Caco-2 (cell line): ENCODE data around the gene TGFB3. TPM values are rescaled to one million over a fixed set of nuclear protein-coding genes. Genes with fewer than 3 reads are reported as not detected.

Source experiments
- BruUV-seq: library from RNA; stranded (reverse); fragments of 400-500 nt; replicated peaks from 2 replicates; lab custom pipeline; 2021; lab: Mats Ljungman, UMichigan
- CTCF ChIA-PET: fragments of 300-600 bp; sonication (Branson Sonifier 250); formaldehyde crosslinking; loops from one replicate; lab custom pipeline; 2022; ENCODE audit warnings: antibody characterized with exemption; lab: Charles Lee
- POLR2A ChIA-PET: fragments of 300-600 bp; sonication (Branson Sonifier 250); formaldehyde crosslinking; loops from one replicate; lab custom pipeline; 2022; ENCODE audit warnings: antibody characterized with exemption; lab: Charles Lee
- DNase-seq, 2 experiments: peaks; one replicate each; pipeline versions ENCODE4 v3.0.0 to v3.0.0-alpha.2; 2020 to 2022
- H3K27me3 ChIP-seq: replicated peaks from 2 replicates; pipeline ENCODE4 v1.6.0; 2011; ENCODE audit warnings: low read length; ENCODE audit not compliant: control insufficient read depth, insufficient read depth
- H3K36me3 ChIP-seq: 2 replicates; pipeline ENCODE4 v1.5.1; 2011; ENCODE audit warnings: low read length; ENCODE audit not compliant: control insufficient read depth, insufficient read depth
- H3K4me1 ChIP-seq: fragments of 250-450 bp; sonication (Bioruptor Pico); 2 replicates; pipeline ENCODE4 v1.5.1; 2020; ENCODE audit warnings: mild to moderate bottlenecking
- H3K4me3 ChIP-seq: 2 replicates; pipeline ENCODE4 v1.5.1; 2011; ENCODE audit warnings: low read depth, mild to moderate bottlenecking, control low read depth, low read length
- H3K9me3 ChIP-seq: fragments of 250-450 bp; sonication (Bioruptor Pico); 2 replicates; pipeline ENCODE4 v1.5.1; 2020; ENCODE audit warnings: mild to moderate bottlenecking, moderate library complexity
- H3K27ac Mint-ChIP-seq: one replicate; pipeline ENCODE4 v1.8.0; 2022; ENCODE audit warnings: mixed read lengths; ENCODE audit not compliant: unreplicated experiment
- H3K27me3 Mint-ChIP-seq: one replicate; pipeline ENCODE4 v1.8.0; 2022; ENCODE audit warnings: mixed read lengths; ENCODE audit not compliant: insufficient read depth, unreplicated experiment
- H3K36me3 Mint-ChIP-seq: one replicate; pipeline ENCODE4 v1.8.0; 2022; ENCODE audit warnings: mild to moderate bottlenecking, mixed read lengths; ENCODE audit not compliant: insufficient read depth, unreplicated experiment
- H3K4me1 Mint-ChIP-seq: one replicate; pipeline ENCODE4 v1.8.0; 2022; ENCODE audit warnings: low read depth, mixed read lengths; ENCODE audit not compliant: unreplicated experiment
- H3K4me3 Mint-ChIP-seq: one replicate; pipeline ENCODE4 v1.8.0; 2022; ENCODE audit warnings: mild to moderate bottlenecking, moderate library complexity, mixed read lengths; ENCODE audit not compliant: unreplicated experiment
- H3K9me3 Mint-ChIP-seq: one replicate; pipeline ENCODE4 v1.8.0; 2022; ENCODE audit warnings: mixed read lengths; ENCODE audit not compliant: unreplicated experiment
- CTCF ChIP-seq, 2 experiments: fragments of 200-600 bp in 1 of 2; IDR thresholded peaks; 1 replicate in 1 of 2; 2 replicates in 1 of 2; pipeline versions ENCODE4 v1.5.1 to v1.8.0; 2011 to 2022; ENCODE audit warnings: antibody characterized with exemption in 1 of 2, control low read depth in 1 of 2, inconsistent platforms in 1 of 2, low read depth in 1 of 2, low read length in 1 of 2, mild to moderate bottlenecking in 1 of 2, moderate library complexity in 1 of 2; ENCODE audit not compliant: insufficient read depth in 1 of 2, severe bottlenecking in 1 of 2, unreplicated experiment in 1 of 2
- intact Hi-C: fragments of 100-400 bp; cut with micrococcal nuclease; formaldehyde crosslinking; loops from one replicate; pipeline ENCODE4 v1.10.0; 2022; ENCODE audit not compliant: unreplicated experiment
- total RNA-seq: library from RNA; stranded (reverse); gene quantifications from 2 replicates; pipeline ENCODE4 v1.2.3, GENCODE V29; 2022

Gene TGFB3
- total RNA-seq, 1 experiment from 2014 or later = 10.2 TPM

GRCh38 chr14:75972801-75973421 is 8.9 kb downstream of the TGFB3 start:
- POLR2A ChIA-PET = no interaction called here
- intact Hi-C loops = no loop called here
- no peak overlapping the region for H3K27ac Mint-ChIP-seq

GRCh38 chr14:75971509-75971908 is 10.3 kb downstream of the TGFB3 start:
- no peak for DNase-seq
- no peaks in the 10 kb centered on the region for H3K36me3 ChIP-seq
- no peak overlapping the region for H3K4me3 ChIP-seq
- Mint-ChIP-seq H3K4me1 (peaks cover 13% of the 10 kb centered on the region), H3K27ac (no peak overlapping the region), H3K27me3 (no peaks in the 10 kb centered on the region), H3K9me3 (no peaks in the 10 kb centered on the region), H3K36me3 (no peaks in the 10 kb centered on the region), H3K4me3 (no peak overlapping the region)
- intact Hi-C loops = no loop called here
- CTCF ChIA-PET = no interaction called here
- H3K4me1 ChIP-seq = peaks cover 8% of the 10 kb centered on the region
- POLR2A ChIA-PET = no interaction called here
- BruUV-seq = no TSS peak
- no peaks in the 10 kb centered on the region for H3K9me3 ChIP-seq
- no peaks in the 10 kb centered on the region for H3K27me3 ChIP-seq
- TF ChIP-seq CTCF (IDR thresholded peaks at IDR 0.05; ENCODE audit: insufficient read depth in 1 of 2, low read depth in 1 of 2, low read length in 1 of 2, severe bottlenecking in 1 of 2, unreplicated experiment in 1 of 2) = no peak

More at GRCh38 chr14:75972801-75973421, 8.9 kb downstream of the TGFB3 start:
- Mint-ChIP-seq H3K4me3 (no peak overlapping the region), H3K27me3 (no peaks in the 10 kb centered on the region), H3K36me3 (no peaks in the 10 kb centered on the region), H3K4me1 (peaks cover 13% of the 10 kb centered on the region), H3K9me3 (no peaks in the 10 kb centered on the region)
- CTCF ChIA-PET = interaction anchor here (0.5 to 2.6 kb wide), 4 partner anchors 10 to 264 kb away, joined by 3 to 10 read pairs (median 6); no protein-coding TSS in a partner anchor
- no TSS peak for BruUV-seq
- DNase-seq = no peak
- TF ChIP-seq CTCF (IDR thresholded peaks at IDR 0.05; ENCODE audit: insufficient read depth in 1 of 2, low read depth in 1 of 2, low read length in 1 of 2, severe bottlenecking in 1 of 2, unreplicated experiment in 1 of 2) = no peak
- no peaks in the 10 kb centered on the region for H3K9me3 ChIP-seq
- H3K4me1 ChIP-seq = peaks cover 11% of the 10 kb centered on the region
- no peak overlapping the region for H3K4me3 ChIP-seq
- no peaks in the 10 kb centered on the region for H3K36me3 ChIP-seq
- no peaks in the 10 kb centered on the region for H3K27me3 ChIP-seq

GRCh38 chr14:75970989-75971388 is 10.8 kb downstream of the TGFB3 start:
- Mint-ChIP-seq H3K27me3 (no peaks in the 10 kb centered on the region), H3K27ac (no peak overlapping the region), H3K36me3 (no peaks in the 10 kb centered on the region), H3K4me3 (no peak overlapping the region), H3K9me3 (no peaks in the 10 kb centered on the region), H3K4me1 (peaks cover 13% of the 10 kb centered on the region)
- ChIA-PET POLR2A (no interaction called here), CTCF (no interaction called here)
- no peaks in the 10 kb centered on the region for H3K36me3 ChIP-seq
- no peak for TF ChIP-seq CTCF (IDR thresholded peaks at IDR 0.05; ENCODE audit: insufficient read depth in 1 of 2, low read depth in 1 of 2, low read length in 1 of 2, severe bottlenecking in 1 of 2, unreplicated experiment in 1 of 2)
- H3K27me3 ChIP-seq = no peaks in the 10 kb centered on the region
- H3K4me1 ChIP-seq = peaks cover 8% of the 10 kb centered on the region
- BruUV-seq = no TSS peak
- intact Hi-C loops = no loop called here
- H3K9me3 ChIP-seq = no peaks in the 10 kb centered on the region
- H3K4me3 ChIP-seq = no peak overlapping the region
- DNase-seq = no peak
